Gastroesophageal sphincter (tissue), 3 donors: ENCODE data around the gene ABHD2.

Experiments
- CTCF ChIP-seq, 4 experiments: fragments of 200-600 bp in 2 of 4; fragments of 450-650 bp in 2 of 4; sonication (generic) in 1 of 4; IDR thresholded peaks; one replicate each; pipeline ENCODE4 v1.5.1; 2017 to 2019; ENCODE audit warnings: antibody characterized with exemption in 4 of 4, mild to moderate bottlenecking in 2 of 4, moderate library complexity in 2 of 4
- EP300 ChIP-seq: sonication (generic); formaldehyde crosslinking; IDR thresholded peaks from one replicate; pipeline ENCODE4 v1.6.1; 2017; ENCODE audit warnings: antibody characterized with exemption, mild to moderate bottlenecking
- POLR2A ChIP-seq, 2 donors: fragments of 450-650 bp; IDR thresholded peaks; one replicate each; pipeline ENCODE4 v1.6.1; 2017; ENCODE audit warnings: antibody characterized with exemption in 2 of 2, mild to moderate bottlenecking in 2 of 2, moderate library complexity in 1 of 2

GRCh38 chr15:89226359-89227221 is 138.3 kb downstream of the ABHD2 start:
- TF ChIP-seq CTCF (IDR thresholded peaks at IDR 0.05) (no peak), EP300 (no peak), POLR2A (IDR thresholded peaks at IDR 0.05) (no peak)
